ENCODE measurements around the gene ZNF837.

ZNF837 gene

GRCh38 chr19:58368561-58369360 is 12.1 kb downstream of the ZNF837 start:
- FAIRE-seq, result no peak

GRCh38 chr19:58367698-58368454 is 13.0 kb downstream of the ZNF837 start:
- FAIRE-seq, result no peak

- no peak for FAIRE-seq
Observed at GRCh38 chr19:58366585-58367430, 14.0 kb downstream of the ZNF837 start.

GRCh38 chr19:58364146-58364545 is 16.7 kb downstream of the ZNF837 start:
- FAIRE-seq, result no peak

- FAIRE-seq, result peak; percentile 94
Observed at GRCh38 chr19:58362272-58362994, 18.4 kb downstream of the ZNF837 start, which contains the start of gene ZNF497. Gene ZNF497 (minus strand): TSS chr19:58362751. CDS start chr19:58357635, 5,116 bp downstream.

- no peak for FAIRE-seq
Observed at GRCh38 chr19:58361900-58362271, 18.9 kb downstream of the ZNF837 start.

GRCh38 chr19:58357481-58358145 is 23.2 kb downstream of the ZNF837 start:
- no peak for FAIRE-seq

GRCh38 chr19:58356766-58357480 is 23.9 kb downstream of the ZNF837 start:
- no peak for FAIRE-seq

- no peak for FAIRE-seq
Observed at GRCh38 chr19:58355908-58356765, 24.7 kb downstream of the ZNF837 start.

- FAIRE-seq, result no peak
Observed at GRCh38 chr19:58355215-58355796, 25.5 kb downstream of the ZNF837 start.

GRCh38 chr19:58354478-58355030 is 26.3 kb downstream of the ZNF837 start:
- no peak for FAIRE-seq

- FAIRE-seq, result no peak
Observed at GRCh38 chr19:58353717-58354477, 26.9 kb downstream of the ZNF837 start.

- no peak for FAIRE-seq
Observed at GRCh38 chr19:58352760-58353671, 27.8 kb downstream of the ZNF837 start, which contains the start of gene A1BG. Gene A1BG (minus strand): TSS chr19:58353492. CDS start chr19:58353437, 55 bp downstream.

- FAIRE-seq, result no peak
Observed at GRCh38 chr19:58351990-58352755, 28.7 kb downstream of the ZNF837 start.

- no peak for FAIRE-seq
Observed at GRCh38 chr19:58351558-58351878, 29.3 kb downstream of the ZNF837 start.

GRCh38 chr19:58350871-58351557 is 29.8 kb downstream of the ZNF837 start:
- FAIRE-seq, result no peak
